HCT116 (cell line): Measurements from ENCODE around the gene TSPAN14.

Experiments used
- EZH2 ChIP-seq: fragments of 200-600 bp; sonication (generic); IDR thresholded peaks from 2 replicates; pipeline ENCODE4 v1.6.1; 2017; ENCODE audit warnings: antibody characterized with exemption, mixed run types
- POLR2A ChIP-seq: IDR thresholded peaks from 2 replicates; pipeline ENCODE4 v1.7.0; 2011; ENCODE audit warnings: borderline replicate concordance; ENCODE audit not compliant: insufficient read depth, insufficient read length; ENCODE audit errors: extremely low read depth
- TF ChIP-seq, protein P1 (sequence below): IDR thresholded peaks from 2 replicates; pipeline ENCODE4 v1.6.1; 2011; ENCODE audit warnings: mild to moderate bottlenecking, low read length, moderate library complexity; ENCODE audit not compliant: insufficient replicate concordance; ENCODE audit errors: extremely low read depth
- TF ChIP-seq, protein P2 (sequence below): IDR thresholded peaks from 2 replicates; pipeline ENCODE4 v1.6.1; 2012
- TF ChIP-seq, protein P3 (sequence below), 3 experiments: fragments of 200-600 bp in 1 of 3; sonication (generic) in 1 of 3; IDR thresholded peaks in 2 of 3; conservative IDR thresholded peaks in 1 of 3; 2 replicates each; pipeline ENCODE4 v1.5.1; 2012 to 2017; ENCODE audit warnings: low read depth in 2 of 3, low read length in 2 of 3, antibody characterized with exemption in 1 of 3, borderline replicate concordance in 1 of 3, control low read depth in 1 of 3, mild to moderate bottlenecking in 1 of 3, mixed read lengths in 1 of 3, mixed run types in 1 of 3, moderate library complexity in 1 of 3; ENCODE audit not compliant: insufficient read depth in 1 of 3

DNA sequence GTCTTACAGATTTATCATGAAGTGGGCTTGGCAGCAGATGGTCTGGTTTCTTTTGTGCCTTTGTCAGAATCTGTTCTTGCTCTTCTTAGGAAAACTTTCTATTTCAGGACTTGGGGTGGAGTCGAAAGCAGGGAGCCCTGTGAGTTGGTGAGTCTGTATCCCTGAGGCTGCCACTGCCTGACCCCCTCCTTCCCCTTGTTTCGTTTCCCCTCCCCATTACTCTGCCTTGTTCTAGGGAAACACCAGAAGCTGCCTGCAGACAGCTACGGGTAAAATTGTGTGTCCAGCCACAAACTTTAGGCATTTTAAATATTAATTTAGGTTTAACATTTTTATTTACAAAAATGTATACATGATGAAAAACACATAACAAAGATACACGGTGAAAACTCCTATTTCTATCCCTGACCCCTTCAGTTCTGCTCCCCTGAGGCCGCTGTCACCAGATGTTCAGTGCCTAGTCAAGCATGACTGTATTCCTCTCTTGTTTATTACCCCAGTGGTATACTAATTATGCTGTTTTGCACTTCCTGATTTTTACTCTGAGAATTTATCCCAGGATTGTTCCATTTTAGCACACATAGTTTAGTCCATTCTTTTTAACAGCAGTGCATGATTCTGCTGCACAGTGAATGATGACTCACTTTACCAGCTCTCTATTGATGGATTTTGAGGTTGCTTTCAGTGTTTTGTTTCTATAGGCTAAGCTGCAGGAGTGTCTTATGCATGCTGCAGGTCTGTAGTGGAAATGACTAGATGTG lies 9.1 kb downstream of the TSPAN14 start:
- TF ChIP-seq POLR2A (no peak), EZH2 (no peak)
- TF ChIP-seq, protein P1, sequence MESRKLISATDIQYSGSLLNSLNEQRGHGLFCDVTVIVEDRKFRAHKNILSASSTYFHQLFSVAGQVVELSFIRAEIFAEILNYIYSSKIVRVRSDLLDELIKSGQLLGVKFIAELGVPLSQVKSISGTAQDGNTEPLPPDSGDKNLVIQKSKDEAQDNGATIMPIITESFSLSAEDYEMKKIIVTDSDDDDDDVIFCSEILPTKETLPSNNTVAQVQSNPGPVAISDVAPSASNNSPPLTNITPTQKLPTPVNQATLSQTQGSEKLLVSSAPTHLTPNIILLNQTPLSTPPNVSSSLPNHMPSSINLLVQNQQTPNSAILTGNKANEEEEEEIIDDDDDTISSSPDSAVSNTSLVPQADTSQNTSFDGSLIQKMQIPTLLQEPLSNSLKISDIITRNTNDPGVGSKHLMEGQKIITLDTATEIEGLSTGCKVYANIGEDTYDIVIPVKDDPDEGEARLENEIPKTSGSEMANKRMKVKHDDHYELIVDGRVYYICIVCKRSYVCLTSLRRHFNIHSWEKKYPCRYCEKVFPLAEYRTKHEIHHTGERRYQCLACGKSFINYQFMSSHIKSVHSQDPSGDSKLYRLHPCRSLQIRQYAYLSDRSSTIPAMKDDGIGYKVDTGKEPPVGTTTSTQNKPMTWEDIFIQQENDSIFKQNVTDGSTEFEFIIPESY: no peak
- TF ChIP-seq, protein P2, sequence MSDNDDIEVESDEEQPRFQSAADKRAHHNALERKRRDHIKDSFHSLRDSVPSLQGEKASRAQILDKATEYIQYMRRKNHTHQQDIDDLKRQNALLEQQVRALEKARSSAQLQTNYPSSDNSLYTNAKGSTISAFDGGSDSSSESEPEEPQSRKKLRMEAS: no peak
- TF ChIP-seq, protein P3, sequence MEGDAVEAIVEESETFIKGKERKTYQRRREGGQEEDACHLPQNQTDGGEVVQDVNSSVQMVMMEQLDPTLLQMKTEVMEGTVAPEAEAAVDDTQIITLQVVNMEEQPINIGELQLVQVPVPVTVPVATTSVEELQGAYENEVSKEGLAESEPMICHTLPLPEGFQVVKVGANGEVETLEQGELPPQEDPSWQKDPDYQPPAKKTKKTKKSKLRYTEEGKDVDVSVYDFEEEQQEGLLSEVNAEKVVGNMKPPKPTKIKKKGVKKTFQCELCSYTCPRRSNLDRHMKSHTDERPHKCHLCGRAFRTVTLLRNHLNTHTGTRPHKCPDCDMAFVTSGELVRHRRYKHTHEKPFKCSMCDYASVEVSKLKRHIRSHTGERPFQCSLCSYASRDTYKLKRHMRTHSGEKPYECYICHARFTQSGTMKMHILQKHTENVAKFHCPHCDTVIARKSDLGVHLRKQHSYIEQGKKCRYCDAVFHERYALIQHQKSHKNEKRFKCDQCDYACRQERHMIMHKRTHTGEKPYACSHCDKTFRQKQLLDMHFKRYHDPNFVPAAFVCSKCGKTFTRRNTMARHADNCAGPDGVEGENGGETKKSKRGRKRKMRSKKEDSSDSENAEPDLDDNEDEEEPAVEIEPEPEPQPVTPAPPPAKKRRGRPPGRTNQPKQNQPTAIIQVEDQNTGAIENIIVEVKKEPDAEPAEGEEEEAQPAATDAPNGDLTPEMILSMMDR (IDR thresholded peaks at IDR 0.05 in 2 of 3, conservative IDR thresholded peaks at IDR 0.05 in 1 of 3; ENCODE audit: borderline replicate concordance in 1 of 3, insufficient read depth in 1 of 3, low read depth in 2 of 3, low read length in 2 of 3): no peak
